ENCODE results near the gene PLEKHG4B. TPM values are rescaled to one million over a fixed set of nuclear protein-coding genes. Genes with fewer than 3 reads are reported as not detected.
"Not testable (repeated sequence)": the region's sequence is repeated elsewhere in the genome, so short reads cannot be mapped to it uniquely, and the experiment has no call there.

The PLEKHG4B gene
- total RNA-seq, 1 donor from 2014 or later = not detected

- no peak for DNase-seq (ENCODE audit: low spot score in 2 of 2)
- TF ChIP-seq CTCF (IDR thresholded peaks at IDR 0.05) = no peak
Measured at GRCh38 chr5:56561-57290, 35.2 kb upstream of the PLEKHG4B start.

GRCh38 chr5:60250-60649 is 31.7 kb upstream of the PLEKHG4B start:
- DNase-seq (ENCODE audit: low spot score in 2 of 2); H3K4me3 ChIP-seq; H3K27ac ChIP-seq; H3K36me3 ChIP-seq; H3K27me3 ChIP-seq; H3K4me1 ChIP-seq; intact Hi-C loops (cut with DNase I); H3K9me3 ChIP-seq: not testable (repeated sequence)

More at GRCh38 chr5:56561-57290, 35.2 kb upstream of the PLEKHG4B start:
- H3K4me1 ChIP-seq = peaks cover 0 to 5% of the 10 kb centered on the region in 2 donors
- H3K36me3 ChIP-seq = no peaks in the 10 kb centered on the region
- H3K9me3 ChIP-seq = no peaks in the 10 kb centered on the region
- H3K27me3 ChIP-seq = peaks cover 11% of the 10 kb centered on the region
- H3K4me3 ChIP-seq = no peak overlapping the region
- intact Hi-C loops (cut with DNase I) = no loop called here
- H3K27ac ChIP-seq = no peak overlapping the region

GRCh38 chr5:70440-70839 is 21.5 kb upstream of the PLEKHG4B start:
- TF ChIP-seq CTCF (IDR thresholded peaks at IDR 0.05) = no peak

GRCh38 chr5:72316-73180 is 19.4 kb upstream of the PLEKHG4B start:
- DNase-seq (ENCODE audit: low spot score in 2 of 2); H3K27ac ChIP-seq; H3K4me1 ChIP-seq; intact Hi-C loops (cut with DNase I); H3K4me3 ChIP-seq; H3K36me3 ChIP-seq; H3K9me3 ChIP-seq; H3K27me3 ChIP-seq: not testable (repeated sequence)

More at GRCh38 chr5:70440-70839, 21.5 kb upstream of the PLEKHG4B start:
- intact Hi-C loops (cut with DNase I) = no loop called here
- Histone ChIP-seq H3K9me3 (no peaks in the 10 kb centered on the region), H3K36me3 (no peaks in the 10 kb centered on the region), H3K27me3 (no peaks in the 10 kb centered on the region), H3K27ac (no peak overlapping the region), H3K4me3 (no peak overlapping the region), H3K4me1 (no peaks in the 10 kb centered on the region)
- DNase-seq (ENCODE audit: low spot score in 2 of 2) = no peak

GRCh38 chr5:73181-73447 is 18.9 kb upstream of the PLEKHG4B start:
- H3K4me3 ChIP-seq; H3K4me1 ChIP-seq; DNase-seq (ENCODE audit: low spot score in 2 of 2); H3K27me3 ChIP-seq; intact Hi-C loops (cut with DNase I); H3K36me3 ChIP-seq; H3K9me3 ChIP-seq; H3K27ac ChIP-seq: not testable (repeated sequence)

GRCh38 chr5:73768-74502 is 18.0 kb upstream of the PLEKHG4B start:
- H3K36me3 ChIP-seq = no peaks in the 10 kb centered on the region
- no peak for DNase-seq (ENCODE audit: low spot score in 2 of 2)
- H3K9me3 ChIP-seq = no peaks in the 10 kb centered on the region
- H3K27ac ChIP-seq = no peak overlapping the region
- H3K4me3 ChIP-seq = no peak overlapping the region
- H3K4me1 ChIP-seq = no peaks in the 10 kb centered on the region
- no peaks in the 10 kb centered on the region for H3K27me3 ChIP-seq
- no peak for TF ChIP-seq CTCF (IDR thresholded peaks at IDR 0.05)
- intact Hi-C loops (cut with DNase I) = no loop called here
